HG02798 (cell line): ENCODE results near the gene ORMDL2.

ENCODE experiments used
- ATAC-seq: cut with Tn5 transposase; IDR thresholded peaks from one replicate; pipeline ENCODE4 v1.9.1; 2021; ENCODE audit warnings: mild to moderate bottlenecking; ENCODE audit not compliant: unreplicated experiment, poor library complexity

ORMDL2 gene, protein sequence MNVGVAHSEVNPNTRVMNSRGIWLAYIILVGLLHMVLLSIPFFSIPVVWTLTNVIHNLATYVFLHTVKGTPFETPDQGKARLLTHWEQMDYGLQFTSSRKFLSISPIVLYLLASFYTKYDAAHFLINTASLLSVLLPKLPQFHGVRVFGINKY

DNA sequence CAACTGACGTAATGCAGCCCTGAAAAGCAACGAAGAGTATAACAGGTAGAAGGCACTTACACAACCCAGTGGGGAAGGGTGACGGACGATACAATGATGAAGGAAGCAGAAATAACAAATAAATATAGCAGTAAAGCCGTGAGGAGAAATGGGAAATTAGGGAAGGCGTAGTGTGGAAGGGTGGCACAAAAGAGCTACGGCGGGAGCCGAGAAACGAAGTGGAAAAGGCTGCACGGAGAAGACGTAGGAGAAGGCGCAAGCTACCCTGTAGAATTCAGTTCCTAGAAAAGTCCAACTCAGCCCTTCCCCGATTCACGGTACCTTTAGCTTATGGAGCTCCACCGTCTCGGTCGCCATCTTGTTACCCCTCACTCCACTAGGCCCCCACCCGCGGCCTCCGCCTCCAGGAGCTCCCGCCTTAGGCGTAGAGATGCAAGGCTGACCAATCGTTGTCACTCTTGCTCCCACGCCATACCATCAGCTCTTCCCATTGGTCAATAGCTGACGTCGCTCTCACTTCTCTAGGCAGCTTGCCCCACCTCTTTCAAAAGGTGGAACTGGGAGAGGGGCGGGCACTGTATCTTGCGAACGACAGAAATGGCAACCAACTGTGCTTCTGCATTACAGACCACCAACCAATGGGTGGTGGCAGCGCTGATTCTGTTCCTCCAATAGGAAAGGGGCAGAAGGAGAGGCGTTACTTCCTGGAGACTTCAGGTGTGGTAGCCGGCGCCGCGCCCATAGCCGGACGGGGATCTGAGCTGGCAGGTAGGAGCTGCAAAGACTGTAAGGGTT is at the start of gene ORMDL2, which contains the start of gene SARNP:
TSS of gene ORMDL2 (plus strand) at position 697 of the 795 bp plus-strand sequence. CDS start 959 bp downstream, outside the sequence.
TSS of gene SARNP (minus strand) at position 380 of the 795 bp plus-strand sequence. CDS start at position 357, 23 bp downstream.
- ATAC-seq: peak; percentile 98

DNA sequence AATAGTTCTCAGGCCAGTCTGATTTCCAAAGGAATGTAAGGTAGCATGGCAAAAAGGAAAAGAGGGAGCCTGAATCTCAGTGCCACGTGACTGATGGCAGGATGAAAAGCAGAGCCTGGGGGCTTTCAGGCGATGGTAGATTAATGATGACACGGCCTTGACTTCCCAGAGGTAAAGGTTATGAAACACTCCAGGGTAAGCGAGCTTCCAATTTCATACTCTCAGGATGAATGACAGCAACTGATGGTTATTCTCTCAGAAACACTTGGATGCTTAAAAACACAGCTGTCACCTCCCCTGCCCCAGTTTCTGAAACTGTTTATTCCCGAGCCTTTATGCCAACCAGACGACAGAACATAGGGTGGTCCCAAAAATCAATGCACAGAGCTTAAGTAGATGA is 46.1 kb upstream of the ORMDL2 start:
- no peak for ATAC-seq

DNA sequence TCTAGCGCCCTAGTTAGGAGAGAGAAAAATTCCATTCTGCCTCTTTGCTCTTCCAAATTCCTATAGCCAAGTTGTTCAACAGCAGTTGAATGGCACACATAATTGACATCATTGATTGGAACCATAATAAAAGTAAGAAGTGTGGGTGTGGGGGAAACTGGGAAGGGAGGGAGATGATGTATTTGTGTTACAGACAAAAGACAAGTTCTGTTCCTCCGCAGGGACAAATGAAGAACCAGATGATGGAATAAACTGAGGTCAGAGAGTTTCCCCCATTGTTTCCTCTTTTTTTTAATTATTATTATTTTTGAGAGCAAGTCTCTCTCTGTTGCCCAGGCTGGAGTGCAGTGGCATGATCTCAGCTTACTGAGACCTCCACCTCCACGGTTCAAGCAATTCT is 40.0 kb upstream of the ORMDL2 start:
- ATAC-seq: no peak

DNA sequence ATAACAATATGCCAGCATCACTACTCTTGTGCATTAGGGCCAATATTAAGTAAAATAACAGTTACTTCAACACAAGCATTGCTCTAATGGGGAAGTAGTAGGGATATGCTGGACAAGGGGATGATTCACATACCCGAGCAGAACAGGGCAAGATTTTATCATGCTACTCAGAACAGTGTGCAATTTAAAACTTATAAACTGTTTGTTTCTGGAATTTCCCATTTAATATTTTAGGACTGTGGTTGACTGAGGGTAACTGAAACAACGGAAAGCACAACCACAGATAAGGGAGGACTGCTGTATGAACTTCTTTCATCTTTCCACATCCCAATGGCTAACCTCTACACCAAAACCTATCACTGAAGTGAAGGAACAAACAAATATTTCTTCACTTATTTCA is 37.2 kb upstream of the ORMDL2 start:
- no peak for ATAC-seq

DNA sequence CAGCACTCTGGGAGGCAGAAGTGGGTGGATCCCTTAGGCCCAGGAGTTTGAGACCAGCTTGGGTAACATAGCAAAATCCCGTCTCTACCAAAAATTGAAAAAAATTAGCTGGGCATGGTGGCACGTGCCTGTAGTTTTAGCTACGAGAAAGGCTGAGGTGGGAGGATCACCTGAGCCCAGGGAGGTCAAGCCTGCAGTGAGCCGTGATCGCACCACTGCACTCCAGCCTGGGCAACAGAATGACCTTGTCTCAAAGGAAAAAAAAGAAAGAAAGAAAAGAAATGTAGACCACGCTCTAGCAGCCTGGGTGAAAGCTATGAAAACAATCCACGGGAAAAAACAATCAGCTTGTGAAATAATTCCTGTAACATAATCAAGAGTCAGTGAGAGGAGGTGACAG is 29.3 kb upstream of the ORMDL2 start:
- no peak for ATAC-seq

DNA sequence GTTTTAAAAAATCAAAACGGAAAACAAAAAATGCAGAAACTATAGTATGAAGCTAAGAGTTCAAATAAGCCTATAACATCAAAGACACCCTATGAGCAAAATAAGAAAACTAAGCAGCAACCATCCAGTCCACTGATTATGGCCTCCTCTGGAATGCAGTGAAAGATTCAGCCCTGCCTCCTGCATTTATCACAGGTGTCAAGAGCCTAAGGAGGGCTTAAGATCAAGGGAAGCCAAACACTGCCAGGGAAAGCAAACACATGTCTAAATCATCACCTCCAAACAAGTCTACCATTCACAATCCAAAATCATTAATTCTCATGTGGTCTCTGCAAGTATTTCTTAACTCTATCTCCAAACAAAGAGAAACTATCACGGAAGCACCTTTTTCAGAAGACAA is 28.7 kb upstream of the ORMDL2 start:
- ATAC-seq: no peak

DNA sequence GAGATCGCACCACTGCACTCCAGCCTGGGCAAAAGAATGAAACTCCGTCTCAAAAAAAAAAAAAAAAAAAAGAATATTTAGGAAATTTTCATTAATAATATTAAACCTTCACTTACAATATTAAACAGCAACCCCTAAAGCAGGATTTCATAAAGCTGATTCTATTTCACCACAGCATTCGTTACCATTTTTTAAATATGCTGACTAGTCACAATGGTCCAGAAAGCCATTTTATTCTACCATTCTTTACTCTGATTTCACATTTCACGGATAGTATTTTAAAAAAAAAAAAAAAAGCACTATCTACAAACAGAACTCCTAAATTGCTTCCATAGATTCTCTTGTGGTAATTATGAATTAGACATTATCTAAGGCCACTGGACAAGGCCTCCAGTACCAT is 27.9 kb upstream of the ORMDL2 start:
- no peak for ATAC-seq

DNA sequence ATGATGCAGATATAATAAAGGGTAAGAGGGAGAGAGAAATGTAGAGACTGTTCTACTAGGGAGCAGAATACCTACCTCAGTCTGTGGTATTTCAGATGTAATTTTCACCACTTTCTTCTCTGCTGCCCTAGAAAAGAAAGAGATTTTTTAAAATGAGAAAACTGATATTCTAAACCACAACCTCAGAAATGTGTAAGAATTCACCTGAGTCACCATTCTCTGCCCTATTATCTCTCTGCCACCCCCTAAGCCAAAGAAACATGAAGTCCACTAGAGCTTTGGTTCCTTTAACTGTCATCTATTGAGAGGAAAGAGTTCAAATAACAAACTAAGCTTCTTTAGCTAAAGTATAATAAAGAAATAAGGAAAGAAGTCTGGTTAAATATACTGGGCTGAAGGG is 21.9 kb upstream of the ORMDL2 start:
- ATAC-seq: no peak

DNA sequence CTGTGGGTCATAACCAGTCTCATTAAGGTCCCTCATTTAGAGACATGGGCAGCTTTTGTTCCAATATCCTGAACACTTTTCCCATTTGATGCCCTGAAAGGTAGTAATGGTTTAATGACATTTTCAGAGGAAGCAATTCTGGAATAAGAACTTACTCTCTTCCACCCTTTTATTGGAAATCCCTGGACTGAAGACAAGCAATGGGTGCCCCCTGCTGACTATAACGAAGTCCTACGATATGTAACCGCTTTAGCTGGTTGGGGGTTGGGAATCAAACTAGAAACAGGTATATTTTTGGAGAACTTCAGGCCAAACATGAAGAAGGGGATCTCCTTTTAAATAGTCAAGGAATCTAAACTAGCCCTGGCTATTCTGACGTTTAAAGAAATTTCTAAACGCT is 20.8 kb upstream of the ORMDL2 start:
- no peak for ATAC-seq

DNA sequence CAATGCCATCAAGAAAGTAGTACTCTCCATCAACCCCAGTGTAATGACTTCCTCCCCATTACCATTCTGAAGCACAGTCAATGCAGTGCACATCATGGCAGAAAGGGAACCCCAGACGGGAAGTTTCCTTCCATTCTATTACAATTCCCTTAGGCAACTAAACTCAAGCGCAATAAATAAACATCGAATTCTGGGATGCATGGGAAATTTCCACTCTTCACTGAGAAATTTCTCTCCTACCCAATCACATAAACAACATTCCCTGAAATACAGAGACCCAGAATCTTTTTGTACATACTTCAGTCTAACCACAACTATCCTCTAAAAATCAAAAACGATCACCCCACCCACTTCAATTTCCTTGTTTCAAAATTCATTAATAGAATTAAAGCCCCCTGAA is 20.3 kb upstream of the ORMDL2 start:
- no peak for ATAC-seq

DNA sequence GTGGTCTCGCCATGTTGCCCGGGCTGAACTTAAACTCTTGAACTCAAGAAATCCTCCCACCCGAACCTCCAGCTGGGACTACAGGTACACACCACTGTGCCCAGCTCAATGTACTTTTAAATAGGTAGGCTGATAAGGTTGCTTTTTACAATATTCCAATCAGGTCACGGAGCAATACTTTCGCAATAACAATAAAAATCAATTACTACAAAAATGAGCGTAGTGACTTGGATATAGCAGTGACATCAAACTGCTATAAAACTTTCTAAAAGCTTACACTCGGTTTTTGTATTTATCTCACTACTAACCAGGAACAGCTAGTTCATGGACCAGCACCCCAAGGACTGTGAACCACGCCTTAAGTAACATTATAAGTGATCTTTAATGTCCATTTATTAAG is 10.9 kb upstream of the ORMDL2 start:
- no peak for ATAC-seq

DNA sequence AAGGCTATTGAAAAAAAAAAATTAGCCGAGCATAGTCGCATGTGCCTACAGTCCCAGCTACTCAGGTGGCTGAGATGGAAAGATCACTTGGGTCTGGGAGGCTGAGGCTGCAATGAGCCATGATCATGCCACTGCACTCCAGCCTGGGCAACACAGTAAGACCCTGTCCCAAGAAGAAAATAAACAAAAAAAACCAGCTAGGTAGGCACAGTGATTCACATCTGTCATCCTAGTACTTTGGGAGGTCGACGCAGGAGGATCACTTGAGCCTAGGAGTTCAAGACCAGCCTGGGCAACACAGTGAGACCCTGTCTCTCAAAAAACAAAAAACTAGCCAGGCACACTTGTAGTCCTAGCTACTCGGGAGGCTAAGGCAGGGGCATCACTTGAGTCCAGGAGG is 8.6 kb upstream of the ORMDL2 start:
- no peak for ATAC-seq

DNA sequence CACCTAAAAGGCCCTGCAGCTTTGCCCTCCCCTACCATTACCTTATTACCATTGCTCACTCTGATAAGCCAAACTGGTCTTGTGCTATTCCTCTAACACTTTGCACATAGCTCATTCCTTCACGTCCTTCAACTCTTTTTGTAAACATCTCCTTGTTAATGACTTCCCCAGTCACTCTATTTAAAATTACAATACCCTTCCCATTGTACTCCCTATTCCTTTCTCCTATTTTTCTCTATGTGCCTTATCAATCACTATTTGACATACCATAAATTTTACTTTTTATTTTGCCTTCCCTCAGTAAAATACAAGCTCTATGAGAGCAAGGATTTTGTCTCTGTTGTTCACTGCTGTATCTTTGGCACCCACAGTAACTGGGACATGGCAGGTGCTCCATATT is 5.8 kb upstream of the ORMDL2 start:
- no peak for ATAC-seq

DNA sequence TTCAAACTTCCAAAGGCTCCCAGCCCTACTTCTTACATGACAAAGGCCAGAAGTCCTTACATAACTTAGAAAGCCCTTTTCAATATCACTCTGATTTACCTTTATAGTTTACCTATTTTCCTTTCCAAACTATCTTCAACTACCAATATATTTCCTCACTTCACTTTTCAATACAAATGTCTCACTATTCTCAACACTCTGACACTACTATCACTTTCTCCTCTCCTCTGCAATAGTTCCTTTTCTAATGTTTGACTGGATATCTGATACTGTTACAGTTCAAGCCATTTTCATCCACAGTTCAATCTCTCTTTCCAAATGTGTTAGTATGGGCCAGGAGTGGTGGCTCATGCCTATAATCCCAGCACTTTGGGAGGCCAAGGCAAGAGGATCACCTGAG is 3.6 kb upstream of the ORMDL2 start:
- no peak for ATAC-seq

DNA sequence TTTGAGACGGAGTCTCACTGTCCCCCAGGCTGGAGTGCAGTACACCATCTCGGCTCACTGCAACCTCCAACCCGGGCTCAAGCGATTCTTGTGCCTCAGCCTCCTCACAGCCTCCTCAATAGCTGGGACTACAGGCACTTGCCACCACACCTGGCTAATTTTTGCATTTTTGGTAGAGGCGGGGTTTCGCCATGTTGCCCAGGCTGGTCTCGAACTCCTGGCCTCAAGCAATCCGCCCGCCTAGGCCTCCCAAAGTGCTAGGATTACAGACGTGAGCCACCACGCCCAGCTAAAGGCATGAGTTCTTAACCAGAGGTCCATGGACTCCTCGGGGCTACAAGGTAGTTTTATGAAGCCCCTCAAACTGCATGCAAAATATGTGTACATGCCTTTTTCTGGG is 2.4 kb upstream of the ORMDL2 start:
- no peak for ATAC-seq

DNA sequence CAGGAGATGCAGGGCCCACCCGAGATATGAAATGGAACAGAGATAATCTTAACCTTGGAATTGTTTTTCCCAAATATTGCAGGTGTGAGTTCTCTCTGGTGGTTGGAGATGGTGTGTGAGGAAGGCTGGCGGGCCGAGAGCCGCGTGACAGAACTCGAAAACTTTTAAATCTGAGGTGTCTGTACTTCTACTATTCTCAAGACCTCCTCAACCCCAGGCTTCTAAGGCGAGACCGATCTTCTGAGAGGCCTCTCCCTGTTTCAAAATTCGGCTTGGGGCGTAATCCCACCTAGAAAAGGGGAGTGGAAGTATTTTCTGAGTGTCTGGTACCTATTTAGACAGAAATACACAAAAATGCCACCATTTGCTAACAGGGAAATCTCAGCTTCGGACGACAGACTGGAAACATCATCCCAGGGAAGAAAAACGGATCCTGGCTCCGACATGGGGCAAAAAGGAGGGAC is 928 bp upstream of the ORMDL2 start:
- no peak for ATAC-seq

DNA sequence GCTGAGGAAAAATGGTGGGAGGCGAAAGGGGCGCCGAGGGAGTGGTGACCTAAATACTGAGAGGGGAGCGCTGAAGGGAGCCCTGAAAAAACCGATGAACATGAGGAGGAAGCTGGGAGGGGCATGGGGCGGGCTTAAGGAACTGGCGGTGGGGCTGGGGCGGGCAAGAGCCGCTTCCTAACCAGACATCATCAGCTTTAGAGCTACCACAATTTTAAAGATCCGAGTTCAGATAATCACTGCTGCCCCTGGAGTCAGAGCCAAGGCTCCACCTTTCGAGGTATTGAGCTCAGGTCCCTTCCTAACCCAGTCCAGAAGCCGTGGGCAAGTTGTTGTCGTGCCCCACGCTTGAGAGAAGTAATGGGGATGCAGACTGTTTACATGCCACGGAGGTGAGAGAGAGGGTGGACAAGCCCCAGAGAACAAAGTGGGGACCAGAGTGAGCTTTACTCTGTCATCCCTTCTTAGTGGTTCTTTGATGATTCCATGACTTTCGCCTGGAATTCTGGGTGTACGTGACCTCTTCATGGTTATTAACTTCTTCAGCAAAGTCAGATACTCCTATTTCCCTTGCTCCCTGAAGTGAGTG is 393 bp downstream of the ORMDL2 start:
- peak; percentile 27 for ATAC-seq

DNA sequence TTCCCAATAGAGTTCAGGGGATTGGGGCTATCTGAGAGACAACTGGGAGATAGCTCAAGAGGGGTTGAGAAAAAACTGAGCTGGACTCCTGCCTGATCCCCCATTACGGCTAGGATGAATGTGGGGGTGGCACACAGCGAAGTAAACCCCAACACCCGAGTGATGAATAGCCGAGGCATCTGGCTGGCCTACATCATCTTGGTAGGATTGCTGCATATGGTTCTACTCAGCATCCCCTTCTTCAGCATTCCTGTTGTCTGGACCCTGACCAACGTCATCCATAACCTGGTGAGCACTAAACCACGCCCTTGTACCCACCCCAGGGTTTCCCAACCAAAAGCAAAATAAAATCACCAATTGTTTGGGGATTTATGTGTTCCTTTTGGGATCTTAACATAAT is 1.0 kb downstream of the ORMDL2 start:
- no peak for ATAC-seq

DNA sequence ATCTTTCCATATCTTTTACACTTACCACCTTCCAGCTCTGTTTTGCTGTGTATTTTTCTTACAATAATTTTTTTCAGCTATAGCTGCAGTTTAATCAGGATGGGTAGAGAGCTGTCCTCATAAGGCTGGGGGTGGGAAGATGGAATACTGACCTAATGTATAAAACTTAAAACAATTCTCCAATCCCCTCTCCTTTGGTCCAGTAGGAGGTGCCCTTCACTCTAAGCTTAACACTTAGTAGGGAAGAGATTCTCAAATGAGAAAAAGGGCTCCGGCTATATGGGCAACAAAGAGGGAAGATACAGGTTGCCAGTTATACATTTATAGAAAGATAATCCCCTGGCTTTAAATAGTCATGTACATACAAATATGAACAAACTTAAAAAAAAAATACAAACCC is 2.8 kb downstream of the ORMDL2 start:
- ATAC-seq: no peak

DNA sequence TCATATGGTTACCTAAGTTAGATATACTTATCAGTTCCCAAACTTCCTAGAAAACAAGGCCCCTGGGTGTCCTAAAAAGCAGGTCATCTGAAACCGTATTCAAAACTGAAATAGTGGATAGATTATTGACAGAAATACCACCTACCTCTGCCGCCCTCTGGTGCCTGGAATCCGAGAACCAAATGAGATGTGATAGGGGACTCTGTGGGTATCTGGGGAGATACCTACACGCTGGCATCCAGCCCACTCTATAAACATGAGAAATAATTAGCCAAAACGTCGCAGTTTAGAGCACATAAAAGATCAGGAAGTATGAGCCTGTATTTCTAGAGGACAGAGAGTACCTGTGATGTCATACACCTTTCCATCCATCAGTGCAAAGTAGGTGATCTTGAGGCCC is 4.4 kb downstream of the ORMDL2 start:
- no peak for ATAC-seq

DNA sequence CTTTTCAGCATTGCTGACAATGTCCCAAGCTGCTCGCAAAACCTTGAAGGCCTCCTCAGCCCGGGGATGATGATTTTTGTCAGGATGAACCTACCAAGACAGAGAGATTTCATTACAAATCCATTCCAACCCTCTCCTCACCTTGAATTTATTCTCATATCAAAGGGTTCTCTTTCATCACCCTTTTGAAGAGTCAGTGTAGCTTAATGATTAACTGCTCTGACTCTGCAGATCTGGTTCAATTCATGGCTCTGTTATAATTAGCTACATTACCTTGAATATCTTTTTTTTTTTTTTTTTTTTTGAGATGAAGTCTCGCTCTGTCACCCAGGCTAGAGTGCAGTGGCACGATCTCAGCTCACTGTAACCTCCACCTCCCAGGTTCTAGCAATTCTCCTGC is 5.6 kb downstream of the ORMDL2 start:
- no peak for ATAC-seq

DNA sequence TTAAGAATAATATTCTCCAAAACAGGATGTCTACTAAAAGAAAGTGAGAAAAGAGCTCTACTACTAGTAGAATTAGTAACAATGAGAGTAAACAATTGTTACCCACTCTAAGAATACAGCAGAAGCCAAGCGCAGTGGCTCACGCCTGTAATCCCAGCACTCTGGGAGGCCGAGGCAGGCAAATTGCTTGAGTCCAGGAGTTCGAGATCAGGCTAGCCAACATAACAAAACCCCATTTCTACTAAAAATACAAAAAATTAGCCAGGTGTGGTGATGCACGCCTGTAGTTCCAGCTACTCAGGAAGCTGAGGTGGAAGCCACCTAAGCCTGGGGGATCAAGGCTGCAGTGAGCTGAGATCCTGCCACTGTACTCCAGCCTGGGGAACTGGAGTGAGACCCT is 6.9 kb downstream of the ORMDL2 start:
- no peak for ATAC-seq
